GM12878 (cell line): ENCODE measurements around the gene SETDB1. TPM values are rescaled to one million over a fixed set of nuclear protein-coding genes. Genes with fewer than 3 reads are reported as not detected.

Source experiments
- ATAC-seq: fragments of 200-7000 bp; cut with Tn5 transposase; 3 replicates; pipeline ENCODE4 v1.9.1; 2020; ENCODE audit warnings: mild to moderate bottlenecking, moderate library complexity
- BruUV-seq: library from RNA; stranded (reverse); fragments of 400-500 nt; replicated peaks from 2 replicates; lab custom pipeline; 2021; lab: Mats Ljungman, UMichigan
- CTCF ChIA-PET: fragments of 300-600 bp; sonication (Branson Sonifier 250); formaldehyde crosslinking; extraction: SDS; loops from one replicate; lab custom pipeline; 2021; ENCODE audit warnings: inconsistent platforms; lab: Yijun Ruan, JAX
- POLR2A ChIA-PET: fragments of 350-600 bp; formaldehyde crosslinking; extraction: SDS; loops from one replicate; lab custom pipeline; 2021; ENCODE audit warnings: inconsistent platforms; lab: Charles Lee
- RAD21 ChIA-PET: fragments of 300-600 bp; sonication (Branson Sonifier 250); formaldehyde crosslinking; loops from one replicate; lab custom pipeline; 2023; ENCODE audit warnings: antibody characterized with exemption; ENCODE audit not compliant: unreplicated experiment; lab: Charles Lee
- SMC1A ChIA-PET: fragments of 300-600 bp; sonication (Branson Sonifier 250); formaldehyde crosslinking; loops from one replicate; lab custom pipeline; 2023; ENCODE audit not compliant: unreplicated experiment, uncharacterized antibody; lab: Charles Lee
- DNase-seq: peaks from one replicate; pipeline ENCODE4 v3.0.0-alpha.2; 2011; ENCODE audit warnings: low read depth, low spot score
- FAIRE-seq: peaks from 3 replicates; lab custom pipeline; 2011; peaks lifted over from hg19 to GRCh38; lab: Jason Lieb, UNC
- H2AFZ ChIP-seq: 2 replicates; pipeline ENCODE4 v1.6.0; 2011; ENCODE audit warnings: low read depth, low read length, control low read depth; ENCODE audit not compliant: control insufficient read depth
- H3K27ac ChIP-seq: 2 replicates; pipeline ENCODE4 v1.5.1; 2011; ENCODE audit warnings: control low read depth; ENCODE audit not compliant: control insufficient read depth, insufficient read depth
- H3K27me3 ChIP-seq, 2 experiments: replicated peaks in 1 of 2; 2 replicates each; pipeline versions ENCODE4 v1.6.0 to v1.6.1; 2011; ENCODE audit warnings: low read length in 1 of 2; ENCODE audit not compliant: control insufficient read depth in 2 of 2, insufficient read depth in 2 of 2
- H3K36me3 ChIP-seq, 2 experiments: 2 replicates each; pipeline ENCODE4 v1.5.1; 2011; ENCODE audit warnings: low read length in 1 of 2; ENCODE audit not compliant: control insufficient read depth in 2 of 2, insufficient read depth in 2 of 2
- H3K4me1 ChIP-seq: 2 replicates; pipeline ENCODE4 v1.6.1; 2011; ENCODE audit warnings: mild to moderate bottlenecking, low read length, moderate library complexity, mixed read lengths; ENCODE audit not compliant: control insufficient read depth, insufficient read depth
- H3K4me2 ChIP-seq: 2 replicates; pipeline ENCODE4 v1.6.0; 2011; ENCODE audit warnings: control low read depth; ENCODE audit not compliant: control insufficient read depth, insufficient read depth
- H3K4me3 ChIP-seq: fragments of 200-600 bp; sonication (generic); 2 replicates; pipeline ENCODE4 v1.5.1; 2016
- H3K79me2 ChIP-seq: 2 replicates; pipeline ENCODE4 v1.6.0; 2011; ENCODE audit warnings: low read length; ENCODE audit not compliant: control insufficient read depth, insufficient read depth
- H3K9ac ChIP-seq: 2 replicates; pipeline ENCODE4 v1.8.0; 2011; ENCODE audit warnings: low read length, control low read depth, mixed read lengths; ENCODE audit not compliant: control insufficient read depth, insufficient read depth
- H3K9me3 ChIP-seq: replicated peaks from 3 replicates; pipeline ENCODE4 v1.5.1; 2011; ENCODE audit warnings: mild to moderate bottlenecking, low read length; ENCODE audit not compliant: control insufficient read depth, insufficient read depth
- H4K20me1 ChIP-seq: 2 replicates; pipeline ENCODE4 v1.6.0; 2011; ENCODE audit not compliant: control insufficient read depth, insufficient read depth
- CHD2 ChIP-seq: IDR thresholded peaks from 2 replicates; pipeline ENCODE4 v1.6.1; 2011; ENCODE audit warnings: low read depth, low read length, improper control_type of control experiment, borderline replicate concordance
- EED ChIP-seq: sonication (generic); IDR thresholded peaks from 2 replicates; pipeline ENCODE4 v1.6.1; 2016; ENCODE audit warnings: antibody characterized with exemption, low read depth
- FOS ChIP-seq: IDR thresholded peaks from 3 replicates; pipeline ENCODE4 v1.6.1; 2011; ENCODE audit warnings: borderline replicate concordance; ENCODE audit not compliant: insufficient read length; ENCODE audit errors: extremely low read depth
- NFXL1 ChIP-seq: fragments of 450-650 bp; IDR thresholded peaks from 2 replicates; pipeline ENCODE4 v1.6.1; 2017; ENCODE audit warnings: antibody characterized with exemption, mild to moderate bottlenecking, borderline replicate concordance
- PAX5 ChIP-seq: IDR thresholded peaks from 2 replicates; pipeline ENCODE4 v1.6.1; 2011; ENCODE audit warnings: low read depth, low read length, borderline replicate concordance
- SIX5 ChIP-seq: IDR thresholded peaks from 2 replicates; pipeline ENCODE4 v1.6.1; 2011; ENCODE audit warnings: mild to moderate bottlenecking, low read depth, low read length, moderate library complexity; ENCODE audit not compliant: severe bottlenecking
- ZNF24 ChIP-seq: fragments of 450-650 bp; IDR thresholded peaks from 2 replicates; pipeline ENCODE4 v1.6.1; 2017; ENCODE audit warnings: antibody characterized with exemption, mild to moderate bottlenecking
- ZSCAN29 ChIP-seq: fragments of 450-650 bp; IDR thresholded peaks from 2 replicates; pipeline ENCODE4 v1.6.1; 2017; ENCODE audit warnings: mild to moderate bottlenecking, moderate library complexity
- WGBS: methylation state at CpG from one replicate; pipeline ENCODE4 v1.1.6; 2016; ENCODE audit warnings: low lambda C conversion rate; ENCODE audit not compliant: insufficient replicate concordance, insufficient coverage; ENCODE audit errors: missing lambda C conversion rate; 5-methylcytosine and 5-hydroxymethylcytosine counted together
- in situ Hi-C: fragments of 300-500 bp; cut with MboI; formaldehyde crosslinking; loops from 9 replicates; pipeline ENCODE4 v1.14.3; 2018; ENCODE audit warnings: mixed read lengths
- intact Hi-C: fragments of 100-400 bp; cut with micrococcal nuclease; formaldehyde crosslinking; loops from one replicate; pipeline ENCODE4 v1.14.2; 2022; ENCODE audit not compliant: unreplicated experiment
- polyA plus RNA-seq, 11 experiments: library from polyadenylated mRNA; depleted of rRNA in 4 of 11; unstranded in 6 of 11; stranded (reverse) in 5 of 11; fragments of >200 nt; fragmentation: Nextera tagmentation in 4 of 11; fragmentation: Illumina TruSeq in 1 of 11; extraction: Ambion mirVana in 4 of 11; extraction: Trizol in 1 of 11; gene quantifications; 1 replicate in 1 of 11; 2 replicates in 10 of 11; pipeline versions ENCODE4 v1.2.1 to v1.2.3, GENCODE V29; 2011 to 2016; ENCODE audit warnings: inconsistent platforms in 2 of 11, missing spikeins in 2 of 11, low read depth in 1 of 11
- total RNA-seq, 4 experiments: library from RNA; depleted of rRNA in 3 of 4; stranded (reverse); fragments of >200 nt in 3 of 4; fragmentation: Illumina TruSeq in 1 of 4; extraction: Trizol in 1 of 4; gene quantifications; 2 replicates each; pipeline versions ENCODE4 v1.2.1 to v1.2.3, GENCODE V29; 2013 to 2021
- TF ChIP-seq, protein P1 (sequence below): fragments of 150-350 bp; IDR thresholded peaks from 2 replicates; pipeline ENCODE4 v1.6.1; 2016; ENCODE audit warnings: low read depth, low read length
- TF ChIP-seq, protein P2 (sequence below): fragments of 450-650 bp; formaldehyde crosslinking; IDR thresholded peaks from 2 replicates; pipeline ENCODE4 v1.4.0; 2020; ENCODE audit warnings: mild to moderate bottlenecking, moderate library complexity

The SETDB1 gene
- total and polyA plus RNA-seq, 10 of the 15 experiments (the other 5 are each of a cell fraction or from before 2014, with no cell fraction given) = 14.3 to 56.7 (median 35.7) TPM

DNA sequence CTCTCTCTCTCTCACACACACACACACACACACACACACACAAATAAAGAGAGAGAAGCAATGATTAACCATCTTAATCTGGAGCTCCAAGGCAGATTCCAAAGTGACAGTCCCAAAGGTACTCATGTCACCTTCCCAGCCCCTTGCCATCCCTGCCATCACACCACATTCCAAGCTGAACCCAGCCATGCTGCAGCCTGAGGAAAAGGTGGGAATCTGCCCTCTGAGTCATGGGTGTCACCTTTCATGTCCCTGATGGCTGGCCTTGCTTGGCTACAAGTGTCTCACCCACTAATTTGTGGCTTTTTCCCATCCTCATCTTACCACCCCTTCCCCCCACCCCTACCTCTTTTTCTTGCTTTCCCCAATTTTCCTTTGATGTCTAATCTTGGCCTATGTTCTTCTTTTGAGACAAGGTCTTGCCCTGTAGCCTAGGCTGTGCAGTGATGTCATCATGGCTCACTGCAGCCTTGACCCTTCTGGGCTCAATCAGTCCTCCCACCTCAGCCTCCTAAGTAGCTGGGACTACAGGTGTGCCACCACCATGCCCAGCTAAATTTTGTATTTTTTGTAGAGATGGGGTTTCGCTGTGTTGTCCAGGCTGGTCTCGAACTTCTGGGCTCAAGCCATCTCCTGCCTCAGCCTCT lies 59.1 kb downstream of the SETDB1 start (continued):
- TF ChIP-seq, protein P1, sequence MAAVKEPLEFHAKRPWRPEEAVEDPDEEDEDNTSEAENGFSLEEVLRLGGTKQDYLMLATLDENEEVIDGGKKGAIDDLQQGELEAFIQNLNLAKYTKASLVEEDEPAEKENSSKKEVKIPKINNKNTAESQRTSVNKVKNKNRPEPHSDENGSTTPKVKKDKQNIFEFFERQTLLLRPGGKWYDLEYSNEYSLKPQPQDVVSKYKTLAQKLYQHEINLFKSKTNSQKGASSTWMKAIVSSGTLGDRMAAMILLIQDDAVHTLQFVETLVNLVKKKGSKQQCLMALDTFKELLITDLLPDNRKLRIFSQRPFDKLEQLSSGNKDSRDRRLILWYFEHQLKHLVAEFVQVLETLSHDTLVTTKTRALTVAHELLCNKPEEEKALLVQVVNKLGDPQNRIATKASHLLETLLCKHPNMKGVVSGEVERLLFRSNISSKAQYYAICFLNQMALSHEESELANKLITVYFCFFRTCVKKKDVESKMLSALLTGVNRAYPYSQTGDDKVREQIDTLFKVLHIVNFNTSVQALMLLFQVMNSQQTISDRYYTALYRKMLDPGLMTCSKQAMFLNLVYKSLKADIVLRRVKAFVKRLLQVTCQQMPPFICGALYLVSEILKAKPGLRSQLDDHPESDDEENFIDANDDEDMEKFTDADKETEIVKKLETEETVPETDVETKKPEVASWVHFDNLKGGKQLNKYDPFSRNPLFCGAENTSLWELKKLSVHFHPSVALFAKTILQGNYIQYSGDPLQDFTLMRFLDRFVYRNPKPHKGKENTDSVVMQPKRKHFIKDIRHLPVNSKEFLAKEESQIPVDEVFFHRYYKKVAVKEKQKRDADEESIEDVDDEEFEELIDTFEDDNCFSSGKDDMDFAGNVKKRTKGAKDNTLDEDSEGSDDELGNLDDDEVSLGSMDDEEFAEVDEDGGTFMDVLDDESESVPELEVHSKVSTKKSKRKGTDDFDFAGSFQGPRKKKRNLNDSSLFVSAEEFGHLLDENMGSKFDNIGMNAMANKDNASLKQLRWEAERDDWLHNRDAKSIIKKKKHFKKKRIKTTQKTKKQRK = no peak

GRCh38 chr1:150987924-150988323 lies 61.8 kb downstream of the SETDB1 start:
- H3K4me1 ChIP-seq = no peaks in the 10 kb centered on the region
- TF ChIP-seq NFXL1 (no peak), EED (no peak), PAX5 (no peak), SIX5 (no peak), FOS (no peak), ZSCAN29 (no peak), CHD2 (no peak), ZNF24 (no peak)
- TF ChIP-seq, protein P2, sequence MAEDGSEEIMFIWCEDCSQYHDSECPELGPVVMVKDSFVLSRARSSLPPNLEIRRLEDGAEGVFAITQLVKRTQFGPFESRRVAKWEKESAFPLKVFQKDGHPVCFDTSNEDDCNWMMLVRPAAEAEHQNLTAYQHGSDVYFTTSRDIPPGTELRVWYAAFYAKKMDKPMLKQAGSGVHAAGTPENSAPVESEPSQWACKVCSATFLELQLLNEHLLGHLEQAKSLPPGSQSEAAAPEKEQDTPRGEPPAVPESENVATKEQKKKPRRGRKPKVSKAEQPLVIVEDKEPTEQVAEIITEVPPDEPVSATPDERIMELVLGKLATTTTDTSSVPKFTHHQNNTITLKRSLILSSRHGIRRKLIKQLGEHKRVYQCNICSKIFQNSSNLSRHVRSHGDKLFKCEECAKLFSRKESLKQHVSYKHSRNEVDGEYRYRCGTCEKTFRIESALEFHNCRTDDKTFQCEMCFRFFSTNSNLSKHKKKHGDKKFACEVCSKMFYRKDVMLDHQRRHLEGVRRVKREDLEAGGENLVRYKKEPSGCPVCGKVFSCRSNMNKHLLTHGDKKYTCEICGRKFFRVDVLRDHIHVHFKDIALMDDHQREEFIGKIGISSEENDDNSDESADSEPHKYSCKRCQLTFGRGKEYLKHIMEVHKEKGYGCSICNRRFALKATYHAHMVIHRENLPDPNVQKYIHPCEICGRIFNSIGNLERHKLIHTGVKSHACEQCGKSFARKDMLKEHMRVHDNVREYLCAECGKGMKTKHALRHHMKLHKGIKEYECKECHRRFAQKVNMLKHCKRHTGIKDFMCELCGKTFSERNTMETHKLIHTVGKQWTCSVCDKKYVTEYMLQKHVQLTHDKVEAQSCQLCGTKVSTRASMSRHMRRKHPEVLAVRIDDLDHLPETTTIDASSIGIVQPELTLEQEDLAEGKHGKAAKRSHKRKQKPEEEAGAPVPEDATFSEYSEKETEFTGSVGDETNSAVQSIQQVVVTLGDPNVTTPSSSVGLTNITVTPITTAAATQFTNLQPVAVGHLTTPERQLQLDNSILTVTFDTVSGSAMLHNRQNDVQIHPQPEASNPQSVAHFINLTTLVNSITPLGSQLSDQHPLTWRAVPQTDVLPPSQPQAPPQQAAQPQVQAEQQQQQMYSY (CRISPR knock-in tag) = no peak
- no peak for DNase-seq
- no peaks in the 10 kb centered on the region for H3K9me3 ChIP-seq
- no peak overlapping the region for H3K4me3 ChIP-seq
- BruUV-seq = no TSS peak
- no peak for FAIRE-seq
- no peak overlapping the region for H3K4me2 ChIP-seq
- in situ Hi-C loops (no loop called here), intact Hi-C loops (no loop called here)
- no peaks in the 10 kb centered on the region for H3K27me3 ChIP-seq
- H3K9ac ChIP-seq = no peak overlapping the region
- H3K27ac ChIP-seq = no peak overlapping the region
- no peaks in the 10 kb centered on the region for H3K36me3 ChIP-seq
- POLR2A ChIA-PET = no interaction called here
- no peak for ATAC-seq
- CTCF ChIA-PET = interaction anchor here (15.8 kb wide), 1 partner anchor 12 kb away, joined by 252 read pairs; the partner anchor contains the start of gene MINDY1
- H4K20me1 ChIP-seq = no peaks in the 10 kb centered on the region
- no peak overlapping the region for H2AFZ ChIP-seq
- SMC1A ChIA-PET = interaction anchor here (1.4 kb wide), 1 partner anchor 11 kb away, joined by 5 read pairs; no protein-coding TSS in a partner anchor
- WGBS = 51% methylated on average over 7 of the region's 7 CpGs
- H3K79me2 ChIP-seq = no peaks in the 10 kb centered on the region
- RAD21 ChIA-PET = interaction anchor here (0.8 kb wide), 1 partner anchor 30 kb away, joined by 3 read pairs; no protein-coding TSS in a partner anchor
